Measurements from ENCODE around the gene DMD.

DNA sequence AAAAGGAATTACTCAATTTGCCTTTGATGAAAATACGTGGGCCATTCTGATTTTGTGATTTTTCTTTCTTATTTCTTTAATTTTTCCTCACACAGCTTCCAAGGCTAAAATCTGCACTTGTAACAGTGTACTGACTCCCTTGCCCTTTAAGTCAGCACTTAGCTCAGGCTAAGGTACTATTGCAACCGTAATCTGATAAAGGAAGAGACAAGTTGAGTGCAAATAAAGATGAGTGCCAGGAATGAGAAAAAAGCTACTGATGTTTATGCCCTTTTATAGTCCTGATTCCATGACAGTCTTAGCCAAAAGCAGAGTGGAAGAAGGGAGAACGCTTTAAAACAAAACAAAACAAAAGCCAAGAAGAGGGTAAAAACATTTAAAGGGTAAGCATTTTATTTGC lies 6.0 kb downstream of the DMD start:
- TF ChIP-seq EZH2phosphoT487 (IDR thresholded peaks at IDR 0.05): no peak
- TF ChIP-seq, protein P1, sequence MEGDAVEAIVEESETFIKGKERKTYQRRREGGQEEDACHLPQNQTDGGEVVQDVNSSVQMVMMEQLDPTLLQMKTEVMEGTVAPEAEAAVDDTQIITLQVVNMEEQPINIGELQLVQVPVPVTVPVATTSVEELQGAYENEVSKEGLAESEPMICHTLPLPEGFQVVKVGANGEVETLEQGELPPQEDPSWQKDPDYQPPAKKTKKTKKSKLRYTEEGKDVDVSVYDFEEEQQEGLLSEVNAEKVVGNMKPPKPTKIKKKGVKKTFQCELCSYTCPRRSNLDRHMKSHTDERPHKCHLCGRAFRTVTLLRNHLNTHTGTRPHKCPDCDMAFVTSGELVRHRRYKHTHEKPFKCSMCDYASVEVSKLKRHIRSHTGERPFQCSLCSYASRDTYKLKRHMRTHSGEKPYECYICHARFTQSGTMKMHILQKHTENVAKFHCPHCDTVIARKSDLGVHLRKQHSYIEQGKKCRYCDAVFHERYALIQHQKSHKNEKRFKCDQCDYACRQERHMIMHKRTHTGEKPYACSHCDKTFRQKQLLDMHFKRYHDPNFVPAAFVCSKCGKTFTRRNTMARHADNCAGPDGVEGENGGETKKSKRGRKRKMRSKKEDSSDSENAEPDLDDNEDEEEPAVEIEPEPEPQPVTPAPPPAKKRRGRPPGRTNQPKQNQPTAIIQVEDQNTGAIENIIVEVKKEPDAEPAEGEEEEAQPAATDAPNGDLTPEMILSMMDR (IDR thresholded peaks at IDR 0.05): no peak
- no peak for TF ChIP-seq EZH2 (IDR thresholded peaks at IDR 0.05)

Measured in neural progenitor cell (in vitro differentiated cells).